ENCODE data around the gene CDC14A.

GRCh38 chr1:100322436-100323211 is 29.7 kb upstream of the CDC14A start:
- TF ChIP-seq POLR2A (IDR thresholded peaks at IDR 0.05) (no peak), CTCF (IDR thresholded peaks at IDR 0.05) (no peak)

Data from body of pancreas (tissue), 4 donors.